ENCODE results near the gene RBPJL. TPM values are rescaled to one million over a fixed set of nuclear protein-coding genes. Genes with fewer than 3 reads are reported as not detected.

Gene RBPJL
- not detected in 2 replicates for total RNA-seq

GRCh38 chr20:45306431-45306982 lies at the start of gene RBPJL:
Gene RBPJL, plus strand, starts transcription at chr20:45306840. Its CDS starts 83 bp downstream, at chr20:45306923.

GRCh38 chr20:45308117-45308778 lies 1.6 kb downstream of the RBPJL start, which contains the start of gene MATN4:
Gene MATN4, minus strand, starts transcription at chr20:45308299. Its CDS starts 2,717 bp downstream, at chr20:45305582.

GRCh38 chr20:45347936-45348778 lies 41.5 kb downstream of the RBPJL start, which contains the start of gene SDC4:
Gene SDC4, minus strand, starts transcription at chr20:45348424. Its CDS starts 40 bp downstream, at chr20:45348384.

GRCh38 chr20:45362804-45363610 lies 56.4 kb downstream of the RBPJL start, which contains the start of gene SYS1:
Gene SYS1, plus strand, starts transcription at chr20:45363156. Its CDS starts 376 bp downstream, at chr20:45363532.

Other genes starting within 250 kb of the RBPJL start
- 0.99 and 1.5 TPM in 2 replicates for gene KCNS1, start 205.7 kb upstream of the RBPJL start, total RNA-seq
- gene WFDC5, start 191.7 kb upstream of the RBPJL start, total RNA-seq = 0.56 and 1.2 TPM in 2 replicates
- gene WFDC12, start 182.4 kb upstream of the RBPJL start, total RNA-seq = not detected in 2 replicates
- gene PI3, start 131.9 kb upstream of the RBPJL start, total RNA-seq = 53.8 and 117 TPM in 2 replicates
- not detected in 2 replicates for gene SEMG1, start 99.8 kb upstream of the RBPJL start, total RNA-seq
- not detected in 2 replicates for gene SEMG2, start 85.5 kb upstream of the RBPJL start, total RNA-seq
- 466 and 502 TPM in 2 replicates for gene SLPI, start 52.3 kb upstream of the RBPJL start, total RNA-seq
- 0.05 TPM in 1 of 2 replicates, not detected in the other for gene MATN4, start 1.5 kb downstream of the RBPJL start, total RNA-seq
- 226 and 235 TPM in 2 replicates for gene SDC4, start 41.6 kb downstream of the RBPJL start, total RNA-seq
- gene SYS1, start 56.3 kb downstream of the RBPJL start, total RNA-seq = 18.8 and 26.3 TPM in 2 replicates
- not detected in 2 replicates for gene TP53TG5, start 71.5 kb downstream of the RBPJL start, total RNA-seq
- 28.2 and 28.3 TPM in 2 replicates for gene DBNDD2, start 101.4 kb downstream of the RBPJL start, total RNA-seq
- gene PIGT, start 109.3 kb downstream of the RBPJL start, total RNA-seq = 43.3 and 68.6 TPM in 2 replicates
- gene WFDC2, start 162.9 kb downstream of the RBPJL start, total RNA-seq = 1.3 and 4.9 TPM in 2 replicates
- not detected in 2 replicates for gene SPINT3, start 208.8 kb downstream of the RBPJL start, total RNA-seq
- gene WFDC6, start 232.6 kb downstream of the RBPJL start, total RNA-seq = not detected in 2 replicates
- not detected in 2 replicates for gene EPPIN, start 240.6 kb downstream of the RBPJL start, total RNA-seq

All from airway epithelial cell (primary cell).